Skeletal muscle satellite cell (primary cell): ENCODE data around the gene PGM5.

Experiments
- H3K27me3 ChIP-seq: 2 replicates; pipeline ENCODE4 v1.7.0; 2013; ENCODE audit warnings: low read length; ENCODE audit not compliant: control insufficient read depth, insufficient read depth
- H3K36me3 ChIP-seq: 2 replicates; pipeline ENCODE4 v1.7.0; 2013; ENCODE audit warnings: mild to moderate bottlenecking, control low read depth, low read length; ENCODE audit not compliant: insufficient read depth
- H3K4me1 ChIP-seq: 2 replicates; pipeline ENCODE4 v1.7.0; 2013; ENCODE audit warnings: low read length; ENCODE audit not compliant: control insufficient read depth, insufficient read depth
- H3K4me2 ChIP-seq: 2 replicates; pipeline ENCODE4 v1.7.0; 2013; ENCODE audit warnings: mild to moderate bottlenecking, low read length
- H3K4me3 ChIP-seq: 2 replicates; pipeline ENCODE4 v1.7.0; 2013; ENCODE audit warnings: low read length
- H3K9ac ChIP-seq: 2 replicates; pipeline ENCODE4 v1.7.0; 2013; ENCODE audit warnings: mild to moderate bottlenecking, low read depth, low read length, moderate library complexity
- H3K9me3 ChIP-seq: replicated peaks from 2 replicates; pipeline ENCODE4 v1.7.0; 2013; ENCODE audit warnings: mild to moderate bottlenecking, control low read depth, low read length

PGM5 gene

GRCh38 chr9:68419901-68420300 lies 63.5 kb downstream of the PGM5 start:
- H3K9ac ChIP-seq, result no peak overlapping the region
- no peaks in the 10 kb centered on the region for H3K9me3 ChIP-seq
- no peaks in the 10 kb centered on the region for H3K4me1 ChIP-seq
- no peaks in the 10 kb centered on the region for H3K36me3 ChIP-seq
- H3K4me2 ChIP-seq, result no peak overlapping the region
- no peak overlapping the region for H3K4me3 ChIP-seq
- no peaks in the 10 kb centered on the region for H3K27me3 ChIP-seq

- Histone ChIP-seq H3K9me3 (no peaks in the 10 kb centered on the region), H3K27me3 (no peaks in the 10 kb centered on the region), H3K4me2 (no peak overlapping the region), H3K9ac (no peak overlapping the region), H3K4me1 (no peaks in the 10 kb centered on the region), H3K4me3 (no peak overlapping the region), H3K36me3 (no peaks in the 10 kb centered on the region)
Measured at GRCh38 chr9:68426755-68427154, 70.3 kb downstream of the PGM5 start.

DNA sequence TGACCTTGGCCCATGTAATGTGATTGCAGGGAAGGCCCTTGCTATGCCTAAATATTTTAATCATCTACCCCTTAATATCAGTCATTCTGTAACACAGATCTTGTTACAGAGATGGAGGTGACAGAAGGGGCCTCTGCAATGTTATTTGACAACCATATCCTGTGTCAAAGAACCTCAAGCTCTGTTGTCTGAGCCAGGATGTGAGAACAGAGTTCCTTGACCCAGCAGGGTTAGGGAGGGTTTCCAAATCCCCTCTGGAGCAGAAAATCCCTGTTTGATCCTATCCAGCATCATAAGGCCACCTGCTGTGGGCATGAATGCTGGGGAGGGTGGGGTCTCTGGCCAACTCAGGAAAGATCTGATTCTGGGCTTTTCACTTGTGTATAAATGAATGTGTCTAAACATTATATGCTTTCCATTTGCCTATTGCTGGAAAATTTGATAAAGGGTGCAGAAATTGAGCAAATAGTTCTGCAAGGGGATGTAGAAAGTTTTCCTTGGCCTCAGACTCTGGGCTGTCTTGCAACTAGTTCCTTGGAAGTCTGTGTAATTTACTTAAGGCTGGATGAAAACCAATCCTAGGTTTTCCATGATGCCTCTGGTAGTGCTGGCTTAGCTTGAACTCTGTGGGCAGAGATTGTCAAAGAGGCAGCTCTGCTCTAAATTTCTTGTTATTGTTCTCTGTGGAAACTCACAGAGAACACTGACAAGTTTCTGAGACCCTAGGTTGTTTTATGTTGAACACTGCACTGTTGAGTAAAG lies 71.0 kb downstream of the PGM5 start:
- H3K4me1 ChIP-seq, result no peaks in the 10 kb centered on the region
- no peak overlapping the region for H3K4me3 ChIP-seq
- no peaks in the 10 kb centered on the region for H3K27me3 ChIP-seq
- H3K4me2 ChIP-seq, result no peak overlapping the region
- H3K9ac ChIP-seq, result no peak overlapping the region
- H3K36me3 ChIP-seq, result no peaks in the 10 kb centered on the region
- H3K9me3 ChIP-seq, result no peaks in the 10 kb centered on the region

- no peak overlapping the region for H3K4me2 ChIP-seq
- no peak overlapping the region for H3K9ac ChIP-seq
- H3K9me3 ChIP-seq, result no peaks in the 10 kb centered on the region
- H3K36me3 ChIP-seq, result no peaks in the 10 kb centered on the region
- no peaks in the 10 kb centered on the region for H3K27me3 ChIP-seq
- no peak overlapping the region for H3K4me3 ChIP-seq
- no peaks in the 10 kb centered on the region for H3K4me1 ChIP-seq
Measured at GRCh38 chr9:68428481-68428880, 72.1 kb downstream of the PGM5 start.

GRCh38 chr9:68429631-68430030 lies 73.2 kb downstream of the PGM5 start:
- H3K9me3 ChIP-seq, result no peaks in the 10 kb centered on the region
- no peaks in the 10 kb centered on the region for H3K36me3 ChIP-seq
- no peak overlapping the region for H3K9ac ChIP-seq
- no peaks in the 10 kb centered on the region for H3K4me1 ChIP-seq
- H3K27me3 ChIP-seq, result no peaks in the 10 kb centered on the region
- no peak overlapping the region for H3K4me3 ChIP-seq
- H3K4me2 ChIP-seq, result no peak overlapping the region

DNA sequence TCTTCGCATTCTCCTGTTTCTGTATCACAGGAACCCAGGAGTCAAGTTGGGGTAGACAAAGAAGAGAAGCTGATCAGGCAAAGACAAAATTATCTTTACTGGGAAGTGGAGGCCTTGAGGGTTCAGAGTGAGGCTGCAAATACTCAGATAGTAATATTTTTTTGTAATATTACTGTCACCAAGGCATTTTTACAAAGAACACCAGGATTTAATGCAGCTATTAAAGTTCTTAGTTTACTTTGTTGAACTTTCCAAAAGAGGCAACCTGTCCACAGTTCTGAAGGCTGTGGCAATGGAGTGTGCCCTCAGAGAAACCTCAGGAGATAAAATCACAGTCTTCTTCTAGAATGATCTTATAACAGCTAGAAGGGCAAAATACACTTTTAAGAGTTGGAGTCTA lies 74.9 kb downstream of the PGM5 start:
- Histone ChIP-seq H3K9ac (no peak overlapping the region), H3K4me1 (no peaks in the 10 kb centered on the region), H3K36me3 (no peaks in the 10 kb centered on the region), H3K4me2 (no peak overlapping the region), H3K27me3 (no peaks in the 10 kb centered on the region), H3K9me3 (no peaks in the 10 kb centered on the region), H3K4me3 (no peak overlapping the region)

GRCh38 chr9:68433531-68434110 lies 77.2 kb downstream of the PGM5 start:
- Histone ChIP-seq H3K4me1 (no peaks in the 10 kb centered on the region), H3K4me3 (no peak overlapping the region), H3K9ac (no peak overlapping the region), H3K27me3 (no peaks in the 10 kb centered on the region), H3K9me3 (no peaks in the 10 kb centered on the region), H3K4me2 (no peak overlapping the region), H3K36me3 (no peaks in the 10 kb centered on the region)

DNA sequence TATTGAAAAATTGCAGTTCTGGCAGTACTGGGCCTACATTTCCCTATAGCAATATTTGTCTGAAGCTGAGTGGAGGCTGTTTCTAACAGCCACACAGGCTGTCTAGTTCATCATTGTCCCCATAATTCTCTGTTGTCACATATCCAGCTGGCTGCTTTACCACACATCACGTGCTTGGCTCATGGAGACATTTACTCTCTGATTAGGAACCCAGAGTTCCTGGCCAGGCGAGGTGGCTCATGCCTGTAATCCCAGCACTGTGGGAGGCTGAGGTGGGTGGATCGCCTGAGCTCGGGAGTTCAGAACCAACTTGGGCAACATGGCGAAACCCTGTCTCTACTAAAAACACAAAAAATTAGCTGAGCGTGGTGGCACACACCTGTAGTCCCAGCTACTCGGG lies 81.4 kb downstream of the PGM5 start:
- H3K36me3 ChIP-seq, result no peaks in the 10 kb centered on the region
- no peaks in the 10 kb centered on the region for H3K4me1 ChIP-seq
- no peak overlapping the region for H3K4me3 ChIP-seq
- H3K4me2 ChIP-seq, result no peak overlapping the region
- H3K9ac ChIP-seq, result no peak overlapping the region
- no peaks in the 10 kb centered on the region for H3K9me3 ChIP-seq
- no peaks in the 10 kb centered on the region for H3K27me3 ChIP-seq

DNA sequence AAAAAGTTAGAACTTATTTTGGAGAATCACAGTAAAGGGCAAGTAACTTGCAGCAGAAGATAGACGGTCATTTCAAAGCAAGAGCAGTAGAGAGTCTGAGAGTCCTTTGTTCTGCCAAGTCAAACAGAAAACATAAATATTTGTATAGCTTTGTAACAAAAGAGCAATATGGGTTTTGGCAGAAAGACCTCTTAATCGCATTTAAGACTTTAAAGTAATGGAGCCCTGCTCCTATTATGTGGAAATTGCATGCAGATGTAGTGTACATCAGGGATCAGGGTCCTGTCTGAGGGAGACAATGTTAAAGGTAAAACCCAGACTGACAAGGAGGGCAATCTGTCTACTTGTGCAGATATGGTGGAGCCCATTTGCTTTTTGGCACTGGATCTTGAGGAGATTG lies 87.2 kb downstream of the PGM5 start:
- Histone ChIP-seq H3K36me3 (no peaks in the 10 kb centered on the region), H3K4me2 (no peak overlapping the region), H3K27me3 (no peaks in the 10 kb centered on the region), H3K4me3 (no peak overlapping the region), H3K9ac (no peak overlapping the region), H3K4me1 (no peaks in the 10 kb centered on the region), H3K9me3 (no peaks in the 10 kb centered on the region)

GRCh38 chr9:68446836-68447235 lies 90.4 kb downstream of the PGM5 start:
- no peak overlapping the region for H3K4me3 ChIP-seq
- H3K36me3 ChIP-seq, result no peaks in the 10 kb centered on the region
- H3K9me3 ChIP-seq, result no peaks in the 10 kb centered on the region
- H3K27me3 ChIP-seq, result no peaks in the 10 kb centered on the region
- H3K9ac ChIP-seq, result no peak overlapping the region
- H3K4me2 ChIP-seq, result no peak overlapping the region
- H3K4me1 ChIP-seq, result no peaks in the 10 kb centered on the region

GRCh38 chr9:68447611-68448010 lies 91.2 kb downstream of the PGM5 start:
- Histone ChIP-seq H3K4me2 (no peak overlapping the region), H3K4me1 (no peaks in the 10 kb centered on the region), H3K27me3 (no peaks in the 10 kb centered on the region)

More at GRCh38 chr9:68447611-68448010, 91.2 kb downstream of the PGM5 start:
- H3K36me3 ChIP-seq, result no peaks in the 10 kb centered on the region
- H3K9me3 ChIP-seq, result no peaks in the 10 kb centered on the region
- H3K9ac ChIP-seq, result no peak overlapping the region
- no peak overlapping the region for H3K4me3 ChIP-seq
